ENCODE results near the gene OGN.

Gene OGN

GRCh38 chr9:92342825-92343488, 61.4 kb downstream of the OGN start:
- no peak for DNase-seq

GRCh38 chr9:92341578-92341977, 62.8 kb downstream of the OGN start:
- no peak for DNase-seq

- no peak for DNase-seq
Observed at GRCh38 chr9:92333282-92333634, 71.1 kb downstream of the OGN start.
